Hepatocyte (in vitro differentiated cells): ENCODE data around the gene HPX. TPM values are rescaled to one million over a fixed set of nuclear protein-coding genes. Genes with fewer than 3 reads are reported as not detected.
"Not testable (repeated sequence)": the region's sequence is repeated elsewhere in the genome, so short reads cannot be mapped to it uniquely, and the experiment has no call there.

ENCODE experiments used
- DNase-seq: peaks from one replicate; pipeline ENCODE4 v3.0.0-alpha.2; 2016; ENCODE audit warnings: low spot score
- H2AFZ ChIP-seq: fragments of 200-600 bp; sonication (generic); 2 replicates; pipeline ENCODE4 v1.6.0; 2016; ENCODE audit warnings: antibody characterized with exemption, mild to moderate bottlenecking
- H3K27ac ChIP-seq: fragments of 200-600 bp; sonication (generic); 2 replicates; pipeline ENCODE4 v1.5.1; 2016; ENCODE audit warnings: mild to moderate bottlenecking
- H3K27me3 ChIP-seq: fragments of 200-600 bp; sonication (generic); 2 replicates; pipeline ENCODE4 v1.6.1; 2016
- H3K36me3 ChIP-seq: fragments of 200-600 bp; sonication (generic); replicated peaks from 2 replicates; pipeline ENCODE4 v1.5.1; 2016; ENCODE audit warnings: low read depth; ENCODE audit not compliant: insufficient read depth
- H3K4me1 ChIP-seq: fragments of 200-600 bp; sonication (generic); 2 replicates; pipeline ENCODE4 v1.5.1; 2016; ENCODE audit warnings: mild to moderate bottlenecking, moderate library complexity; ENCODE audit not compliant: insufficient read depth
- H3K4me2 ChIP-seq: fragments of 200-600 bp; sonication (generic); 2 replicates; pipeline ENCODE4 v1.6.0; 2016
- H3K4me3 ChIP-seq: fragments of 200-600 bp; sonication (generic); 2 replicates; pipeline ENCODE4 v1.5.1; 2016; ENCODE audit warnings: mild to moderate bottlenecking
- H3K79me2 ChIP-seq: fragments of 200-600 bp; sonication (generic); 2 replicates; pipeline ENCODE4 v1.6.0; 2017; ENCODE audit warnings: mild to moderate bottlenecking
- H3K9me2 ChIP-seq: fragments of 200-600 bp; sonication (generic); replicated peaks from 2 replicates; pipeline ENCODE4 v1.6.0; 2017; ENCODE audit warnings: mild to moderate bottlenecking; ENCODE audit not compliant: insufficient read depth
- H3K9me3 ChIP-seq: fragments of 200-600 bp; sonication (generic); 2 replicates; pipeline ENCODE4 v1.5.1; 2016; ENCODE audit warnings: low read depth, mild to moderate bottlenecking
- H4K20me1 ChIP-seq: fragments of 200-600 bp; sonication (generic); 2 replicates; pipeline ENCODE4 v1.6.0; 2016; ENCODE audit warnings: mild to moderate bottlenecking; ENCODE audit not compliant: insufficient read depth, poor library complexity, severe bottlenecking
- EZH2 ChIP-seq: fragments of 200-600 bp; sonication (generic); IDR thresholded peaks from 2 replicates; pipeline ENCODE4 v1.6.1; 2016; ENCODE audit warnings: antibody characterized with exemption, mild to moderate bottlenecking, borderline replicate concordance
- EZH2phosphoT487 ChIP-seq: fragments of 200-600 bp; sonication (generic); IDR thresholded peaks from one replicate; pipeline ENCODE4 v1.6.1; 2018; ENCODE audit warnings: antibody characterized with exemption, mild to moderate bottlenecking, low read depth, moderate library complexity; ENCODE audit not compliant: unreplicated experiment, severe bottlenecking
- WGBS: methylation state at CpG from one replicate; pipeline ENCODE4 v1.1.6; 2016; ENCODE audit warnings: low lambda C conversion rate; ENCODE audit errors: missing lambda C conversion rate; 5-methylcytosine and 5-hydroxymethylcytosine counted together
- polyA plus RNA-seq: library from polyadenylated mRNA; unstranded; fragments of >200 nt; fragmentation: Nextera tagmentation; extraction: Ambion mirVana; gene quantifications from 2 replicates; pipeline ENCODE4 v1.2.1, GENCODE V29; 2016
- total RNA-seq: library from RNA; depleted of rRNA; stranded (reverse); fragments of >200 nt; gene quantifications from 2 replicates; pipeline ENCODE4 v1.2.3, GENCODE V29; 2014
- TF ChIP-seq, protein P1 (sequence below): fragments of 200-600 bp; sonication (generic); IDR thresholded peaks from 2 replicates; pipeline ENCODE4 v1.5.1; 2016; ENCODE audit warnings: antibody characterized with exemption, mild to moderate bottlenecking; ENCODE audit not compliant: poor library complexity

The HPX gene
- total and polyA plus RNA-seq, 2 experiments from 2014 or later: 358 to 361 TPM

DNA sequence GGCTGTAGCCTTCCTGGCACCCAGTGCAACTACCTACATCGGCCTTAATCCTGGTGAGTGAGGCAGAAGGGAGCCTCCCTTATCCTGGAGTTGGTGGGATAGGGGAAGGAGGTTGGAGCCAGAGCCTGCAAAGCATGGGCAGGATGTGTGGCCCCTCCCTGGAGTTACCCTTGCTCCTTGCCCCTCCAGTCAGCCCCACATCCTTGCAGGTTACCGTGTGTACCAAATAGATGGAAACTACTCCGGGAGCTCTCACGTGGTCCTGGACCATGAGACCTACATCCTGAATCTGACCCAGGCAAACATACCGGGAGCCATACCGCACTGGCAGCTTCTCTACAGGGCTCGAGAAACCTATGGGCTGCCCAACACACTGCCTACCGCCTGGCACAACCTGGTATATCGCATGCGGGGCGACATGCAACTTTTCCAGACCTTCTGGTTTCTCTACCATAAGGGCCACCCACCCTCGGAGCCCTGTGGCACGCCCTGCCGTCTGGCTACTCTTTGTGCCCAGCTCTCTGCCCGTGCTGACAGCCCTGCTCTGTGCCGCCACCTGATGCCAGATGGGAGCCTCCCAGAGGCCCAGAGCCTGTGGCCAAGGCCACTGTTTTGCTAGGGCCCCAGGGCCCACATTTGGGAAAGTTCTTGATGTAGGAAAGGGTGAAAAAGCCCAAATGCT lies 46.7 kb downstream of the HPX start:
- H3K9me3 ChIP-seq: no peaks in the 10 kb centered on the region
- no peak for TF ChIP-seq EZH2
- TF ChIP-seq, protein P1, sequence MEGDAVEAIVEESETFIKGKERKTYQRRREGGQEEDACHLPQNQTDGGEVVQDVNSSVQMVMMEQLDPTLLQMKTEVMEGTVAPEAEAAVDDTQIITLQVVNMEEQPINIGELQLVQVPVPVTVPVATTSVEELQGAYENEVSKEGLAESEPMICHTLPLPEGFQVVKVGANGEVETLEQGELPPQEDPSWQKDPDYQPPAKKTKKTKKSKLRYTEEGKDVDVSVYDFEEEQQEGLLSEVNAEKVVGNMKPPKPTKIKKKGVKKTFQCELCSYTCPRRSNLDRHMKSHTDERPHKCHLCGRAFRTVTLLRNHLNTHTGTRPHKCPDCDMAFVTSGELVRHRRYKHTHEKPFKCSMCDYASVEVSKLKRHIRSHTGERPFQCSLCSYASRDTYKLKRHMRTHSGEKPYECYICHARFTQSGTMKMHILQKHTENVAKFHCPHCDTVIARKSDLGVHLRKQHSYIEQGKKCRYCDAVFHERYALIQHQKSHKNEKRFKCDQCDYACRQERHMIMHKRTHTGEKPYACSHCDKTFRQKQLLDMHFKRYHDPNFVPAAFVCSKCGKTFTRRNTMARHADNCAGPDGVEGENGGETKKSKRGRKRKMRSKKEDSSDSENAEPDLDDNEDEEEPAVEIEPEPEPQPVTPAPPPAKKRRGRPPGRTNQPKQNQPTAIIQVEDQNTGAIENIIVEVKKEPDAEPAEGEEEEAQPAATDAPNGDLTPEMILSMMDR: no peak
- no peak overlapping the region for H3K4me2 ChIP-seq
- DNase-seq: no peak
- no peak overlapping the region for H2AFZ ChIP-seq
- peaks cover 13% of the 10 kb centered on the region for H3K79me2 ChIP-seq
- H3K27ac ChIP-seq: no peak overlapping the region
- 96% methylated on average over 16 of the region's 16 CpGs for WGBS
- no peaks in the 10 kb centered on the region for H3K27me3 ChIP-seq
- no peaks in the 10 kb centered on the region for H4K20me1 ChIP-seq
- H3K4me1 ChIP-seq: peaks cover 19% of the 10 kb centered on the region
- no peaks in the 10 kb centered on the region for H3K9me2 ChIP-seq
- H3K4me3 ChIP-seq: no peak overlapping the region
- H3K36me3 ChIP-seq: no peaks in the 10 kb centered on the region

DNA sequence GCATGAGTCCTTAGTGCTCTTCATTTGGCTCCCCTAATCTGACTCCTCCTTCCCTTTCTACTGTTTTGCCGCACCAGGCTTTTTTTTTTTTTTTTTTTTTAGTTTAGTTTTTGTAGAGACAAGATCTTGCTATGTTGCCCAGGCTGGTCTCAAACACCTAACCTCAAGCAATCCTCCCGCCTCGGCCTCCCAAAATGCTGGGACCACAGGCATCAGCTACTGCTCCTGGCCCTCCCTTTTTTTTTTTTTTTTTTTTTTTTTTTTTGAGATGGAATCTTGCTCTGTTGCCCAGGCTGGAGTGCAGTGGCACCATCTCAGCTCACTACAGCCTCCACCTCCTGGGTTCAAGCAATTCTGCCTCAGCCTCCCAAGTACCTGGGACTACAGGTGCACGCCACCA lies 48.5 kb downstream of the HPX start:
- H3K9me3 ChIP-seq, H3K4me3 ChIP-seq, DNase-seq, H3K36me3 ChIP-seq, H2AFZ ChIP-seq, H3K4me2 ChIP-seq, H4K20me1 ChIP-seq, H3K27me3 ChIP-seq, H3K9me2 ChIP-seq, H3K27ac ChIP-seq: not testable (repeated sequence)
- peaks cover 11% of the 10 kb centered on the region for H3K4me1 ChIP-seq
- H3K79me2 ChIP-seq: peaks cover 13% of the 10 kb centered on the region
- 94% methylated on average over 2 of the region's 4 CpGs for WGBS

DNA sequence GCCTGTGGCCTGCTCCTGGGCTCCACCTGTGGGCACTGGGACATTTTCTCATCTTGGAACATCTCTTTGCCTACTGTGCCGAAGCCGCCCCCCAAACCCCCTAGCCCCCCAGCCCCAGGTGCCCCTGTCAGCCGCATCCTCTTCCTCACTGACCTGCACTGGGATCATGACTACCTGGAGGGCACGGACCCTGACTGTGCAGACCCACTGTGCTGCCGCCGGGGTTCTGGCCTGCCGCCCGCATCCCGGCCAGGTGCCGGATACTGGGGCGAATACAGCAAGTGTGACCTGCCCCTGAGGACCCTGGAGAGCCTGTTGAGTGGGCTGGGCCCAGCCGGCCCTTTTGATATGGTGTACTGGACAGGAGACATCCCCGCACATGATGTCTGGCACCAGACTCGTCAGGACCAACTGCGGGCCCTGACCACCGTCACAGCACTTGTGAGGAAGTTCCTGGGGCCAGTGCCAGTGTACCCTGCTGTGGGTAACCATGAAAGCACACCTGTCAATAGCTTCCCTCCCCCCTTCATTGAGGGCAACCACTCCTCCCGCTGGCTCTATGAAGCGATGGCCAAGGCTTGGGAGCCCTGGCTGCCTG lies 49.2 kb downstream of the HPX start:
- peak overlapping the region; percentile 82 for H3K4me2 ChIP-seq
- WGBS: 97% methylated on average over 16 of the region's 18 CpGs

DNA sequence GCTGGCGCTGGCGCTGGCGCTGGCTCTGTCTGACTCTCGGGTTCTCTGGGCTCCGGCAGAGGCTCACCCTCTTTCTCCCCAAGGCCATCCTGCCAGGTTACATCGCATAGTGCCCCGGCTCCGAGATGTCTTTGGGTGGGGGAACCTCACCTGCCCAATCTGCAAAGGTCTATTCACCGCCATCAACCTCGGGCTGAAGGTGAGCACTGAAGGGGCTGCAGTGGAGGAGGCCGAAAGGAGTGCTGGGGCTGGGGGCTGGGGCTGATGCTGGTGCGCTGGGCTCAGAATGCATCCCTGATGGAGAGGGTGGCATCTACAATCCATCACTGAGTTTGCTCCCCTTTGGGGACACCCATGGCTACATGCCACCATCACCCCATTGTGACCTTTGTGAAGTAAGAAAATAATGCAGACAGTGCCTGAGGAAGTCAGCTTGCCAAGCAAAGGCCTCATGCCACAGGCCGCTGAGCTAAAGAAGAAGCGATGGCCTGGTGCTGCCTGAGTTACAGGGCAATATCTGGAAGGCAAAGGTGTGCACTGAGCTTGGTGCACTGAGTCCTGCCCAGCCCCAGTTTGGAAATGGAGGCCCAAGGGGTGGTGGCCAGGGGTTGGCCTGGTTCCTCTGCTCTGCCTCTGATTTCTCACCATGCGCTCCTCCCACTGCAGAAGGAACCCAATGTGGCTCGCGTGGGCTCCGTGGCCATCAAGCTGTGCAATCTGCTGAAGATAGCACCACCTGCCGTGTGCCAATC lies 49.9 kb downstream of the HPX start:
- Histone ChIP-seq H3K9me2 (no peaks in the 10 kb centered on the region), H3K36me3 (no peaks in the 10 kb centered on the region), H3K4me1 (peaks cover 11% of the 10 kb centered on the region), H4K20me1 (no peaks in the 10 kb centered on the region), H3K79me2 (peaks cover 13% of the 10 kb centered on the region), H2AFZ (peak overlapping the region; percentile 58), H3K4me3 (peak overlapping the region; percentile 61), H3K27me3 (no peaks in the 10 kb centered on the region), H3K9me3 (no peaks in the 10 kb centered on the region), H3K4me2 (peak overlapping the region; percentile 82), H3K27ac (peak overlapping the region; percentile 91)
- WGBS: 41% methylated on average over 18 of the region's 19 CpGs
- no peak for DNase-seq
- TF ChIP-seq, protein P1: no peak
- TF ChIP-seq EZH2: no peak
- no peak for TF ChIP-seq EZH2phosphoT487

More for the DNA sequence above, 49.2 kb downstream of the HPX start:
- H3K79me2 ChIP-seq: peaks cover 13% of the 10 kb centered on the region
- H3K9me2 ChIP-seq: no peaks in the 10 kb centered on the region
- no peaks in the 10 kb centered on the region for H3K27me3 ChIP-seq
- no peak overlapping the region for H2AFZ ChIP-seq
- TF ChIP-seq, protein P1: no peak
- no peak for TF ChIP-seq EZH2
- TF ChIP-seq EZH2phosphoT487: no peak
- DNase-seq: no peak
- H3K36me3 ChIP-seq: no peaks in the 10 kb centered on the region
- H3K9me3 ChIP-seq: no peaks in the 10 kb centered on the region
- H3K4me3 ChIP-seq: no peak overlapping the region
- H3K4me1 ChIP-seq: peaks cover 11% of the 10 kb centered on the region
- H4K20me1 ChIP-seq: no peaks in the 10 kb centered on the region
- no peak overlapping the region for H3K27ac ChIP-seq
